Right lobe of liver (tissue), 6 donors: ENCODE measurements around the gene TUBG1. TPM values are rescaled to one million over a fixed set of nuclear protein-coding genes. Genes with fewer than 3 reads are reported as not detected.
A peak's percentile ranks its signal among the peaks of the same experiment; 100 is the strongest.
"Not testable (repeated sequence)": the region's sequence is repeated elsewhere in the genome, so short reads cannot be mapped to it uniquely, and the experiment has no call there.

ENCODE experiments used
- ATAC-seq, 4 donors: fragments of 200-7000 bp; cut with Tn5 transposase; one replicate each; pipeline ENCODE4 v1.9.1; 2020; ENCODE audit warnings: mild to moderate bottlenecking in 4 of 4, moderate library complexity in 4 of 4
- DNase-seq, 3 donors: peaks; one replicate each; pipeline ENCODE4 v3.0.0-alpha.2; 2020
- H3K27ac ChIP-seq, 3 donors: fragments of 200-600 bp; one replicate each; pipeline ENCODE4 v1.8.0; 2022
- H3K27me3 ChIP-seq, 2 donors: fragments of 200-600 bp; one replicate each; pipeline ENCODE4 v1.8.0; 2022
- H3K36me3 ChIP-seq, 4 donors: fragments of 200-600 bp; sonication (generic) in 1 of 4; one replicate each; pipeline versions ENCODE4 v1.5.1 to v1.8.0; 2017 to 2022; ENCODE audit warnings: control low read depth in 1 of 4
- H3K4me1 ChIP-seq, 4 donors: fragments of 200-600 bp; sonication (generic) in 1 of 4; one replicate each; pipeline versions ENCODE4 v1.5.1 to v1.8.0; 2017 to 2022; ENCODE audit warnings: control low read depth in 1 of 4
- H3K4me3 ChIP-seq, 3 donors: fragments of 200-600 bp; one replicate each; pipeline ENCODE4 v1.8.0; 2022
- H3K9me3 ChIP-seq, 4 donors: fragments of 200-600 bp; sonication (generic) in 1 of 4; one replicate each; pipeline versions ENCODE4 v1.5.1 to v1.8.0; 2017 to 2022; ENCODE audit warnings: control low read depth in 1 of 4
- POLR2A ChIP-seq: fragments of 450-650 bp; IDR thresholded peaks from one replicate; pipeline ENCODE4 v1.6.1; 2017; ENCODE audit warnings: antibody characterized with exemption, mild to moderate bottlenecking
- WGBS: methylation state at CpG from one replicate; pipeline ENCODE4 v1.1.6; 2018; ENCODE audit warnings: low coverage, low lambda C conversion rate; ENCODE audit not compliant: insufficient coverage; ENCODE audit errors: missing lambda C conversion rate; 5-methylcytosine and 5-hydroxymethylcytosine counted together
- intact Hi-C, 2 donors: fragments of 100-400 bp; cut with DNase I; formaldehyde crosslinking; loops; one replicate each; pipeline versions ENCODE4 v1.11.2 to v1.14.1; 2022
- total RNA-seq, 6 experiments: library from RNA; depleted of rRNA in 2 of 6; stranded (reverse); fragments of >200 nt in 2 of 6; fragmentation: NEBNext Ultra II Directional in 3 of 6; extraction: Animal tissue kit (Norgen Biotek cat#: 25700) in 3 of 6; gene quantifications; one replicate each; pipeline versions ENCODE4 v1.1.0 to v1.2.4, GENCODE V29; 2016 to 2023
- TF ChIP-seq, protein P1 (sequence below), 4 donors: fragments of 200-600 bp in 3 of 4; fragments of 450-650 bp in 1 of 4; IDR thresholded peaks; one replicate each; pipeline versions ENCODE4 v1.5.1 to v1.8.0; 2016 to 2022; ENCODE audit warnings: antibody characterized with exemption in 4 of 4, mild to moderate bottlenecking in 2 of 4
- donor health status: DM: no; HTN: yes; CAD: no.
- donor health status: DM: no; HTN: no; CAD: no.
- donor health status: DM: no; HTN: no; CAD: no.
- donor health status: DM: no; HTN: yes; CAD: no.
- donor health status: DM: no; HTN: yes; CAD: no.

The TUBG1 gene
- total RNA-seq, 6 experiments from 2014 or later, result 17.9 to 44.5 (median 22.0) TPM

DNA sequence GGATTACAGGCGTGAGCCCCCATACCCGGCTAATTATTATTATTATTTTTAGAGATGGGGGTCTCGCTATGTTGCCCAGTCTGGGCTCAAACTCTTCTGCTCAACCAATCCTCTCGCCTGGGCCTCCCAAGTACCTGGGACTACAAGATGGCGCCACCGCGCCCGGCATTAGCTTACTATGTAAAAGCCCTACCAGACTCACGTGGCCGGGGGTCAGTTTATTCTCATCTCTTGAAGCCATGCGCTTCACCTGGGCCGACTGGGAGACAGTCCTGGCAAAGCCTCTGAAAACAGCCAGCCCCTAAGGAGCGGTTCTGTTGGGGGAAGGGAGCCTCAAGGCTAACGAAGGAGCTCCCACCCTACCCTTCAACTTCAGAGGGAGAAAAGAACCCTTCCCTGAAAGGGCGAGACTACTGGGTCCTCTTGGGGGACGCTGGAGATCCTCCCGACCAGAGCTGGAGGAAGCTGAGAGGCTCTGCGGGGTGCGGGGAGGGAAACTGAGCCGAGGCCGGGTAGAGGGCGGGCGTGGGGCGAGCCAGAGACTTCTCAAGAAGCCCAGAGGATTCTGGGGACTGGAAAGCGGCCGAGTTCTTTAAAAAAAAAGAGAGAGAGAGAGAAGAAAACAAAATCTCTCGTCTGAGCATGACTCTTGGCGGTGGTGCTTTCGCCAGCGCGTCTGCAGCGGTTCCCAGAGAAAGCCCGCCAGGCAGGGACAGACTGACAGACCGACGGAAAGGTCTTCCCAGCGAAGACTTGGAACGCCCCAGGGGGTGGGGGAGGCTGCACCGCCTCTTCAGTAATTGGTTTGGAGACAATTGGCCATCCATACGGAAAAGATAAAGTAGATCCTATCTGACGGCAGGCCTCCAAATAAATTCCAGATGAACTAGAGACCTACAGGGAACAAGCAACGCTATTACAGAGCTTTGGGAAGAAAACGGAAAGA lies 44.0 kb downstream of the TUBG1 start:
- intact Hi-C loops, result no loop called here
- H3K4me3 ChIP-seq, result peak overlapping the region in 1 of 3 donors; percentile 29
- DNase-seq (peak in 2 of 3 donors; percentile 23 to 50), ATAC-seq (peak; percentile 41 to 61 (median 58))
- no peaks in the 10 kb centered on the region for H3K27me3 ChIP-seq
- H3K36me3 ChIP-seq, result no peaks in the 10 kb centered on the region
- H3K4me1 ChIP-seq, result peaks cover 0 to 6% (median 0%) of the 10 kb centered on the region in 4 donors
- 20% methylated on average over 29 of the region's 42 CpGs for WGBS
- H3K9me3 ChIP-seq, result no peaks in the 10 kb centered on the region
- H3K27ac ChIP-seq, result peak overlapping the region in 2 of 3 donors; percentile 20 to 33
- TF ChIP-seq, protein P1, sequence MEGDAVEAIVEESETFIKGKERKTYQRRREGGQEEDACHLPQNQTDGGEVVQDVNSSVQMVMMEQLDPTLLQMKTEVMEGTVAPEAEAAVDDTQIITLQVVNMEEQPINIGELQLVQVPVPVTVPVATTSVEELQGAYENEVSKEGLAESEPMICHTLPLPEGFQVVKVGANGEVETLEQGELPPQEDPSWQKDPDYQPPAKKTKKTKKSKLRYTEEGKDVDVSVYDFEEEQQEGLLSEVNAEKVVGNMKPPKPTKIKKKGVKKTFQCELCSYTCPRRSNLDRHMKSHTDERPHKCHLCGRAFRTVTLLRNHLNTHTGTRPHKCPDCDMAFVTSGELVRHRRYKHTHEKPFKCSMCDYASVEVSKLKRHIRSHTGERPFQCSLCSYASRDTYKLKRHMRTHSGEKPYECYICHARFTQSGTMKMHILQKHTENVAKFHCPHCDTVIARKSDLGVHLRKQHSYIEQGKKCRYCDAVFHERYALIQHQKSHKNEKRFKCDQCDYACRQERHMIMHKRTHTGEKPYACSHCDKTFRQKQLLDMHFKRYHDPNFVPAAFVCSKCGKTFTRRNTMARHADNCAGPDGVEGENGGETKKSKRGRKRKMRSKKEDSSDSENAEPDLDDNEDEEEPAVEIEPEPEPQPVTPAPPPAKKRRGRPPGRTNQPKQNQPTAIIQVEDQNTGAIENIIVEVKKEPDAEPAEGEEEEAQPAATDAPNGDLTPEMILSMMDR (IDR thresholded peaks at IDR 0.05), result no peak
- TF ChIP-seq POLR2A, result no peak

DNA sequence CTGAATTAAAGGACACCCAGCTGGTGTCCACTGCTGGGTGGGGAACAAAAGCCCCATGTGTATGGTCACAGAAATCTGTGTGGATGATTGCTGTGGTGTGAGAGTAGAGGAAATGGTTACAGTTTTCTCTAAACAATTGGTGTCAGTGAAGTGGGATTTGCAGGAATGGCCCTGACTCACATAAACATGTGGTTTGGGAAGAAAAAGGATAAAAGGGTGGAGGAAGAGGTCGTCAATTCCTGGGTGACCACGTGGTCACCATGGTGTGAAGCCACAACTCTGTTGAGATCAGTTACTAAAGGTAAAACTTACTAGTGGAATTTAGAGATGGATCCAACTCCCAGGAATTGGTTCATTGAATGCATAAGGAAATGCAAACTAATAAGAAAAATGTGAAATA lies 46.0 kb downstream of the TUBG1 start:
- intact Hi-C loops, result no loop called here
- H3K9me3 ChIP-seq, result no peaks in the 10 kb centered on the region
- H3K4me1 ChIP-seq, result peaks cover 0 to 6% (median 0%) of the 10 kb centered on the region in 4 donors
- no peak overlapping the region for H3K27ac ChIP-seq
- no peak overlapping the region for H3K4me3 ChIP-seq
- H3K27me3 ChIP-seq, result no peaks in the 10 kb centered on the region
- no peak for ATAC-seq
- DNase-seq, result no peak
- H3K36me3 ChIP-seq, result no peaks in the 10 kb centered on the region
- 78% methylated on average over 2 of the region's 2 CpGs for WGBS
- no peak for TF ChIP-seq POLR2A
- TF ChIP-seq, protein P1 (IDR thresholded peaks at IDR 0.05), result no peak

DNA sequence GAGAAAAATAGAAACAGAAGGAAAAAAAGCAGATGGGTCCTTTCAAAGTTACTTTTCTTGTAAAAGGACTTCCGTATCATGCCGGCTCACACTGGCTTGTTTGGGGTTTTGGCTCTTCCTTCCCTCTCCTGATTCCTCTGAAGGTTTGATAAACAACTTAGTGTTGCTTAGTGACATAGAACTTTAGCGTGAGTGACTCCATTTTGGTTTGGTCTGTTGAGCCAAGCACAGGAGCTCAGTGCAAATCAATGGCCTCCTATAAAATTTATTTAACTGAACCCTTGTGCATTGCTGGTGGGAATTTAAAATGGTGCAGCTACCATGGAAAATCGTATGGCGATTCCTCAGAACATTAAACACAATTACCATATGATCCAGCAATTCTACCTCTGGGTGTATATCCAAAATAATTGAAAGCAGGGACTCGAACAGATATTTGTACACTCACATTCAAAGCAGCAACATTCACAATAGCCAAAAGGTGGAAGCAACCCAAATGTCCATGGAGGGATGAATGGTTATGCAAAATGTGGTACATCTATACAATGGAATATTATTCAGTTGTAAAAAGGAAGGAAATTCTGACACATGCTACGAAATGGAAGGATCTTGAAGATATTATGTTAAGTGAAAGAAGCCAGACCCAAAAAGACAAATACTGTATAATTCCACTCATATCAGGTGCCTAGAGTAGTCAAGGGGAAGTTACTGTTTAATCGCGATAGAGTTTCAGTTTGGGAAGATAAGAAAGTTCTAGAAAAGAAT lies 48.5 kb downstream of the TUBG1 start:
- Histone ChIP-seq H3K4me1 (peaks cover 0 to 6% (median 0%) of the 10 kb centered on the region in 4 donors), H3K27ac (no peak overlapping the region), H3K27me3 (no peaks in the 10 kb centered on the region), H3K36me3 (no peaks in the 10 kb centered on the region), H3K4me3 (no peak overlapping the region), H3K9me3 (no peaks in the 10 kb centered on the region)
- TF ChIP-seq, protein P1 (IDR thresholded peaks at IDR 0.05), result no peak
- TF ChIP-seq POLR2A, result no peak
- DNase-seq (no peak), ATAC-seq (no peak)
- WGBS, result 87% methylated on average over 9 of the region's 9 CpGs
- intact Hi-C loops, result no loop called here

DNA sequence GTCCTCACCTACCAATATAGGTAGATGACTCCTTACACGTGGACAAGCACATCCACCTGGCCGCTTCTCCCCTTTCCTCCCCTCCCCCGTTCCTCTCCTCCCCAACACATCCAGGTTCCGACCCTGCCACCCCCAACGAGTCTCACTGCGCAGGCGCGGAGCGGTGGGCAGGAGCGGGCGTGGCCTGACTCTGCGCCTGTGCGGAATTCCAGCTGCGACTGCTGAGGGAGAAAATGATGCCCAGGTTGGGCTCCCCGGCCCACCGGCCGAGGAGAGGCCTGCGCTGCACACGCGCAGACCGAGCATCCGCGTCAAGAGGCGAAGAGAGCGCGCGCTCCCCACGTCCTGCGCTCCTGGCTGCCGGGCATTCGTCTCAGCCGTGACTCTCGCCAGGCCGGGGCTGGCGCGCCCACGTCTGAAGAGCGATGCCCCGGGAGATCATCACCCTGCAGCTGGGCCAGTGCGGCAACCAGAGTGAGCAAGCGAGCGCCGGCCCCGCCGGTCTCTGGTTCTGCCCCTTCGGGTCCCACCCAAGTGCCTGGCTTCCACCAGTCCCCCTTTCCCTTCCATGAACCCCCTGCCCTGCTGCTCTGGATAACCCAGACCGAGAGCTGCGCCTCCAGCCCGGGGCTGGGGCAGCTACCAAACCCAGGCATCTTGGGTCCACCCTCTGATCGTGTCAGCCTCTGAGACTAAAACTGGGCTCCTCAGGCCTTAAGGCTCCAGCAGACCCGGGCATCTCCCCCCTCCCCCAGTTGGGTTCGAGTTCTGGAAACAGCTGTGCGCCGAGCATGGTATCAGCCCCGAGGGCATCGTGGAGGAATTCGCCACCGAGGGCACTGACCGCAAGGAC lies 49.8 kb downstream of the TUBG1 start, which contains the start of gene TUBG2:
TSS of gene TUBG2 (plus strand) at position 206 of the 853 bp plus-strand sequence. CDS start at position 426, 220 bp downstream.
- peak within 1 kb of the TSS; percentile 62 to 68 (median 63) for H3K4me3 ChIP-seq
- intact Hi-C loops, result no loop called here
- peak within 1 kb of the TSS in 2 of 3 donors; percentile 32 to 62 for H3K27ac ChIP-seq
- no peaks in the 10 kb centered on the region for H3K4me1 ChIP-seq
- peak; percentile 63 for TF ChIP-seq POLR2A
- TF ChIP-seq, protein P1 (IDR thresholded peaks at IDR 0.05), result no peak
- no peaks in the 10 kb centered on the region for H3K9me3 ChIP-seq
- 0% methylated on average over 1 of the region's 59 CpGs for WGBS
- no peaks in the 10 kb centered on the region for H3K36me3 ChIP-seq
- H3K27me3 ChIP-seq, result no peaks in the 10 kb centered on the region
- DNase-seq, result peak; percentile 88 to 91 (median 89)
- ATAC-seq, result peak; percentile 92 to 96 (median 94)

DNA sequence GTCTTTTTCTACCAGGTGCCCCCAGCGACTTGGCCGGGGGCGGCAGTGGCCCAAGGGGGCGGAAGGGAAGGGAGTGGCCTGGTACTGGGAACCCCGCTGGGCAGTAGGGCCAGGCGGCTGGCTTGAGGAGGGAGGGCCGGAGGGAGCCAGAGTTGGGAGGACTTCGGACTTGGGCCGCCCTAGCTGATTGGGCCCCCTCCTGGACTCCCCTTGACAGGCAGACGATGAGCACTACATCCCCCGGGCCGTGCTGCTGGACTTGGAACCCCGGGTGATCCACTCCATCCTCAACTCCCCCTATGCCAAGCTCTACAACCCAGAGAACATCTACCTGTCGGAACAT lies 50.4 kb downstream of the TUBG1 start:
- WGBS, result no CpG with 5 or more reads among the region's 14 CpGs
- intact Hi-C loops, H3K27ac ChIP-seq, H3K9me3 ChIP-seq, H3K4me1 ChIP-seq, DNase-seq, H3K27me3 ChIP-seq, H3K36me3 ChIP-seq: not testable (repeated sequence)
- H3K4me3 ChIP-seq, result peak overlapping the region; percentile 62 to 68 (median 63)
- peak; percentile 39 to 62 (median 46) for ATAC-seq
